ENCODE measurements around the gene LIMD2.

GRCh38 chr17:63647936-63648335, 52.0 kb downstream of the LIMD2 start:
- TF ChIP-seq ZSCAN4 (tag by site-specific recombination; IDR thresholded peaks at IDR 0.05) (no peak), ZNF169 (tag by site-specific recombination; IDR thresholded peaks at IDR 0.05) (no peak), CTCF (tag by site-specific recombination; IDR thresholded peaks at IDR 0.05) (no peak), MYNN (tag by site-specific recombination; IDR thresholded peaks at IDR 0.05; ENCODE audit: borderline replicate concordance) (no peak), ZNF133 (tag by site-specific recombination; IDR thresholded peaks at IDR 0.05) (no peak), ZNF629 (tag by site-specific recombination; IDR thresholded peaks at IDR 0.05) (no peak), ZNF184 (tag by site-specific recombination; IDR thresholded peaks at IDR 0.05) (no peak), ZBTB17 (tag by site-specific recombination; IDR thresholded peaks at IDR 0.05) (no peak), ZNF37A (tag by site-specific recombination; IDR thresholded peaks at IDR 0.05) (no peak), GLI4 (tag by site-specific recombination; IDR thresholded peaks at IDR 0.05) (no peak), YY1 (tag by site-specific recombination; IDR thresholded peaks at IDR 0.05) (no peak), ZNF174 (tag by site-specific recombination; IDR thresholded peaks at IDR 0.05) (no peak), ZNF302 (tag by site-specific recombination; IDR thresholded peaks at IDR 0.05; ENCODE audit: low read depth) (no peak), KLF8 (tag by site-specific recombination; IDR thresholded peaks at IDR 0.05) (no peak)
